ENCODE results near the gene HS6ST1.

Gene HS6ST1

GRCh38 chr2:128318776-128319464 lies at the start of gene HS6ST1:
Gene HS6ST1 (minus strand): TSS chr2:128318868. CDS start chr2:128318563, 305 bp downstream.
- peak; percentile 89 for DNase-seq (ENCODE audit: low read depth)
- TF ChIP-seq CTCF (IDR thresholded peaks at IDR 0.05; ENCODE audit: insufficient read depth, low read depth, low read length, missing control alignments), result no peak
- peak within 1 kb of the TSS; percentile 55 for H3K4me3 ChIP-seq (ENCODE audit: low read depth, low read length)

- no peak overlapping the region for H3K4me3 ChIP-seq (ENCODE audit: low read depth, low read length)
- no peak for DNase-seq (ENCODE audit: low read depth)
- no peak for TF ChIP-seq CTCF (IDR thresholded peaks at IDR 0.05; ENCODE audit: insufficient read depth, low read depth, low read length, missing control alignments)
These were observed 49.1 kb upstream of the HS6ST1 start for GRCh38 chr2:128367601-128368359.

- TF ChIP-seq CTCF (IDR thresholded peaks at IDR 0.05; ENCODE audit: insufficient read depth, low read depth, low read length, missing control alignments), result no peak
- H3K4me3 ChIP-seq (ENCODE audit: low read depth, low read length), result no peak overlapping the region
- DNase-seq (ENCODE audit: low read depth), result no peak
These were observed 48.2 kb upstream of the HS6ST1 start for GRCh38 chr2:128366713-128367511.

GRCh38 chr2:128365217-128365905 lies 46.7 kb upstream of the HS6ST1 start:
- H3K4me3 ChIP-seq (ENCODE audit: low read depth, low read length), result no peak overlapping the region
- TF ChIP-seq CTCF (IDR thresholded peaks at IDR 0.05; ENCODE audit: insufficient read depth, low read depth, low read length, missing control alignments), result no peak
- DNase-seq (ENCODE audit: low read depth), result no peak

- TF ChIP-seq CTCF (IDR thresholded peaks at IDR 0.05; ENCODE audit: insufficient read depth, low read depth, low read length, missing control alignments), result no peak
- no peak for DNase-seq (ENCODE audit: low read depth)
- H3K4me3 ChIP-seq (ENCODE audit: low read depth, low read length), result no peak overlapping the region
These were observed 45.8 kb upstream of the HS6ST1 start for GRCh38 chr2:128364441-128364911.

- DNase-seq (ENCODE audit: low read depth), result no peak
- no peak overlapping the region for H3K4me3 ChIP-seq (ENCODE audit: low read depth, low read length)
- no peak for TF ChIP-seq CTCF (IDR thresholded peaks at IDR 0.05; ENCODE audit: insufficient read depth, low read depth, low read length, missing control alignments)
These were observed 45.3 kb upstream of the HS6ST1 start for GRCh38 chr2:128363934-128364361.
